C4-2B (cell line): Measurements from ENCODE around the gene FAAH.

Experiments
- H3K27ac ChIP-seq: fragments of 450-650 bp; 2 replicates; pipeline ENCODE4 v1.5.1; 2017
- CTCF ChIP-seq: fragments of 450-650 bp; conservative IDR thresholded peaks from 2 replicates; pipeline ENCODE4 v1.5.1; 2017; ENCODE audit warnings: mild to moderate bottlenecking
- ZFX ChIP-seq: fragments of 450-650 bp; IDR thresholded peaks from 2 replicates; pipeline ENCODE4 v1.6.1; 2017

FAAH gene

GRCh38 chr1:46379996-46380395 lies 14.1 kb upstream of the FAAH start:
- no peak overlapping the region for H3K27ac ChIP-seq
- TF ChIP-seq ZFX (no peak), CTCF (no peak)

DNA sequence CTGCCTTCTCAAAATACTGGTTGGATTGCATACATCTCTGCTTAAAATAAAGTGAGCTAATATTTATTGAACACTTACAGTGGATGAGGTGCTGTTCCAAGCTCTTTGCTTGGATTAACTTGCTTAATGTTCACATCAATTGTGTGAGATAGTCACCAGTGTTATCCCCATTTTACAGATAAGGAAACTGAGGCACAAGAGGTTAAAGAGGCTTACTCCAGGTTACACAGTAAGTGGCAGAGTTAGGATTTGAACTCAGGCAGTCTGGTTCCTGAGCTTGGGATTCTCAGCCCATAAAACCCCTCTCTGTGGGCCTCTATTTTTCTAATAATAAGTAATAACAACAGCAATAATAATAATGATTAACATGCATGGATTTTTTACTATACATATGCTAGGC lies 13.6 kb upstream of the FAAH start:
- no peak overlapping the region for H3K27ac ChIP-seq
- no peak for TF ChIP-seq ZFX
- TF ChIP-seq CTCF = no peak

GRCh38 chr1:46393510-46393909 lies 607 bp upstream of the FAAH start:
- peak overlapping the region; percentile 90 for H3K27ac ChIP-seq
- TF ChIP-seq ZFX (no peak), CTCF (no peak)

- TF ChIP-seq ZFX (no peak), CTCF (no peak)
These were observed 852 bp downstream of the FAAH start for GRCh38 chr1:46394872-46395465.

DNA sequence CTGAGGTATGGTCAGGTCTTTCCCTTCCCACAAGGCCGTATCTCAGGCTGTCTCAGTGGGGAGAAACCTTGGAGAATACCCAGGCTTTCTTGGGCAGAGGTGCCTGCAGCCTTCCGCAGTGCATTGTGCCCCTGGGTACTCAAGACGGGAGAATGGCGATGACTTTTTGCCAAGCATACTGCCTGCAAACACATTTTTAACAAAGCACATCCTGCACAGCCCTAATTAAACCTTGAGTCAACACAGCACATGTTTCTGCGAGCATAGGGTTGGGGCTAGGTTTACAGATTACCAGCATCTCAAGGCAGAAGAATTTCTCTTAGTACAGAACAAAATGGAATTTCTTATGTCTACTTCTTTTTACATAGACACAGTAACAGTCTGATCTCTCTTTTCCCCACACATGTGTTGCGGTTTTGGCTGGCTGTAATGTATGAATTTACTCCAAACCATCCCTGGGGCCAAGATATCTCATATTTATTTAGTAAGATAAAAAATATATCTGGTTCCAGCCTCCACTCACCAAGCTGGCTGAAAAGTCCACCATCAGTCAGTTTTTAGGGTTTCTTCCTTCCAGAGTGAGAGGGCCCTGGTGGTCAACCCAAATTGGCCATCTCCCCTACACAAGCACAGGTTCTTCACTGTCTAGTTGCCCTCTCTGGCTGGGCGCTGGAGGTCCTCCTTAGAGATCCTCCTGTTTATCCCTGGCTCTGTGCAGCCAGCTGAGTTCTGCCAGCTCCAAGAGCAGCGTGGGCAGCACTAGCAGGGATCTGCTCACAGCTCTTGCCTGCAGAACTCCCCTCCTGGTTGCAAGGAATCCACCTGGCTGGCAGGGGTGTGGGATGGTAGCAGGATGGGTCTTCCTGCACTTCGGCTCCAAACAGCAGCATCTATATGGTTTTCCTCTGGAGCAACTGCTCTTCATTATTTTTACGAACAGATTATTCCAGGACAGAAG lies 2.6 kb downstream of the FAAH start:
- peak overlapping the region; percentile 90 for H3K27ac ChIP-seq
- TF ChIP-seq CTCF = no peak
- no peak for TF ChIP-seq ZFX

More at GRCh38 chr1:46394872-46395465, 852 bp downstream of the FAAH start:
- H3K27ac ChIP-seq = peak overlapping the region; percentile 90

DNA sequence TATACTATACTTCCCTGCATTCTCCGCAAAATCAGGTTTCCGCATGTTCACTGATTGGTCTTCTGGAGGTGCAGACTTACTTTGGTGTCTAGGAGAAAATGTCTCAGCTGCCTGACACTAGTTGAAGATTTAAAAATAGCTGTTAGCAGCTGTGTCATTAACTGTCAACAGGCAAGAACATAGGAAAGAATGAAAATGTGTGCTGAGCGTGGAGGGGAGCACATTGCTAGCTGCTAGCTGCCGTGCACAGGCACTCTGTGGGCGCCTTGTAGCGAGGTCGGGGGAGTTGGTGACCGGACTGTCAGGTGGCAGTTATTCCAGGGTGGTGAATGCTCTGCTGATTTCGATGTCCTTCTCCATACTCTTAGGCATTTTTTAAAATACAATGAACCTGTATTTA lies 5.2 kb downstream of the FAAH start:
- TF ChIP-seq CTCF (no peak), ZFX (no peak)

GRCh38 chr1:46400421-46400820 lies 6.3 kb downstream of the FAAH start:
- no peak overlapping the region for H3K27ac ChIP-seq
- TF ChIP-seq CTCF (no peak), ZFX (no peak)

More for the DNA sequence above, 5.2 kb downstream of the FAAH start:
- H3K27ac ChIP-seq = no peak overlapping the region
